ENCODE results near the gene CEPT1.

The CEPT1 gene

GRCh38 chr1:111227434-111227833, 87.4 kb downstream of the CEPT1 start, which contains the start of gene CHI3L2:
Gene CHI3L2, plus strand, starts transcription at chr1:111227713. Its CDS starts 17 bp downstream, at chr1:111227730.
- H3K4me3 ChIP-seq (ENCODE audit: low read length) = no peak within 1 kb of the TSS
- TF ChIP-seq, protein P1, sequence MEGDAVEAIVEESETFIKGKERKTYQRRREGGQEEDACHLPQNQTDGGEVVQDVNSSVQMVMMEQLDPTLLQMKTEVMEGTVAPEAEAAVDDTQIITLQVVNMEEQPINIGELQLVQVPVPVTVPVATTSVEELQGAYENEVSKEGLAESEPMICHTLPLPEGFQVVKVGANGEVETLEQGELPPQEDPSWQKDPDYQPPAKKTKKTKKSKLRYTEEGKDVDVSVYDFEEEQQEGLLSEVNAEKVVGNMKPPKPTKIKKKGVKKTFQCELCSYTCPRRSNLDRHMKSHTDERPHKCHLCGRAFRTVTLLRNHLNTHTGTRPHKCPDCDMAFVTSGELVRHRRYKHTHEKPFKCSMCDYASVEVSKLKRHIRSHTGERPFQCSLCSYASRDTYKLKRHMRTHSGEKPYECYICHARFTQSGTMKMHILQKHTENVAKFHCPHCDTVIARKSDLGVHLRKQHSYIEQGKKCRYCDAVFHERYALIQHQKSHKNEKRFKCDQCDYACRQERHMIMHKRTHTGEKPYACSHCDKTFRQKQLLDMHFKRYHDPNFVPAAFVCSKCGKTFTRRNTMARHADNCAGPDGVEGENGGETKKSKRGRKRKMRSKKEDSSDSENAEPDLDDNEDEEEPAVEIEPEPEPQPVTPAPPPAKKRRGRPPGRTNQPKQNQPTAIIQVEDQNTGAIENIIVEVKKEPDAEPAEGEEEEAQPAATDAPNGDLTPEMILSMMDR (IDR thresholded peaks at IDR 0.05; ENCODE audit: insufficient read depth, low read depth, low read length, missing control alignments) = no peak
- DNase-seq (ENCODE audit: low read depth) = peak; percentile 59

GRCh38 chr1:111227851-111228747, 88.1 kb downstream of the CEPT1 start:
- no peak overlapping the region for H3K4me3 ChIP-seq (ENCODE audit: low read length)
- peak; percentile 68 for DNase-seq (ENCODE audit: low read depth)
- TF ChIP-seq, protein P1 (IDR thresholded peaks at IDR 0.05; ENCODE audit: insufficient read depth, low read depth, low read length, missing control alignments) = no peak

DNA sequence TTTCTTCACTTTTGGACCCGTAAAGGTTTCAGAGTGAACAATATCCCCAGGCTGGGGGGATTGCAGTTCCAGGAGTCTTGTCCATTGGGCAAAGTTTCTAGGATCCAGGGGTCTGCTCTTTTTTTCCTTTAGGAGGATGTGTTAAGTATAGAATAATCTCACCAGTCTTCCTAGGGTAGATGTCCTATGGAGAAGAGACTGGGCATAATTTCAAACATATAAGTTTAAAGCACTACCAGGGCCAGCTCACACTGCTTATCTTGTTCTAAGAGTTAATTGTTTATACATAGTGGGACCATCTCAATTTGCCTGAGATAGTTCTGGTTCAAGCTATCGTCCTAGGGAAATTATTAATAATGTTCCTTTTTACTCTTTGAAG, 88.7 kb downstream of the CEPT1 start:
- no peak for DNase-seq (ENCODE audit: low read depth)
- no peak overlapping the region for H3K4me3 ChIP-seq (ENCODE audit: low read length)
- TF ChIP-seq, protein P1 (IDR thresholded peaks at IDR 0.05; ENCODE audit: insufficient read depth, low read depth, low read length, missing control alignments) = no peak

DNA sequence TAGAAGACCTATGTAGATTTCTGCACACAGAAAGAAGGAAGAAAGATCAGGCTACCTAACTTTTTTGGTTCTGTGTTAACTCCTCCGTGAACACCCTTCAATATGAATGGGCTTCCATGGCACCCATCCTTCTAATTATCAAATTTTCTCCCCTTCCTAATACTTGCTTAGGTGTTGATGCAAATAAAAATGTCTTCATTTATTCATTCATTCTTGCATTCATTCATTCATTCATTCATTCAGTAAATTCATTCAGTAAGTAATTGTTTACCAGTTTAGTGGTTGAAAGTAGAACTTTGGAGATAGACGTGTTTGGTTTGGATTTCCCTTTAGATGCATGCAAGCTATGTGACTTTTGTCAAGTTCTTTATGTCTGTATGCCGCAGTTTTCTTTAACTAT, 92.1 kb downstream of the CEPT1 start:
- H3K4me3 ChIP-seq (ENCODE audit: low read length) = no peak overlapping the region
- TF ChIP-seq, protein P1 (IDR thresholded peaks at IDR 0.05; ENCODE audit: insufficient read depth, low read depth, low read length, missing control alignments) = no peak
- no peak for DNase-seq (ENCODE audit: low read depth)

DNA sequence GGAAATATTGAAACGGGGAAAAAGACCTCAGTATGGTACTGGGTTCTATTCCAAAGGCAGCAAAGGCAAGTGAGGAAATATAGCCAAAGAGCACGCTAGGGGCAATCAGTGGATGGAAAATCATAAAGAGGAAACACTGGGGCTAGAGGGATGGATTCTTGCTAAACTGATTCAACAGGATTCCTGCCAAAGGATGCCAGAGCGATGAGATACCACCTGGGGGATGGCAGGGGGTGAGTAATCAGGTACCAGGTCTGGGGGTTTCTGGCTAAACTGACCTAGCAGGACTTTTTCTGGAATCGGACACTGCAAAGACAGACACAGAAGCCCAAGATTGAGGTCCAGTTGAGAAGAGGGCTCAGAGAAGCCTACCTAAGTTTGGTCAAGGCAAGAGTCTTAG, 94.2 kb downstream of the CEPT1 start:
- H3K4me3 ChIP-seq (ENCODE audit: low read length) = no peak overlapping the region
- DNase-seq (ENCODE audit: low read depth) = peak; percentile 75
- TF ChIP-seq, protein P1 (IDR thresholded peaks at IDR 0.05; ENCODE audit: insufficient read depth, low read depth, low read length, missing control alignments) = no peak
